ENCODE measurements around the gene AURKAIP1.
"Not testable (repeated sequence)": the region's sequence is repeated elsewhere in the genome, so short reads cannot be mapped to it uniquely, and the experiment has no call there.

Gene AURKAIP1

DNA sequence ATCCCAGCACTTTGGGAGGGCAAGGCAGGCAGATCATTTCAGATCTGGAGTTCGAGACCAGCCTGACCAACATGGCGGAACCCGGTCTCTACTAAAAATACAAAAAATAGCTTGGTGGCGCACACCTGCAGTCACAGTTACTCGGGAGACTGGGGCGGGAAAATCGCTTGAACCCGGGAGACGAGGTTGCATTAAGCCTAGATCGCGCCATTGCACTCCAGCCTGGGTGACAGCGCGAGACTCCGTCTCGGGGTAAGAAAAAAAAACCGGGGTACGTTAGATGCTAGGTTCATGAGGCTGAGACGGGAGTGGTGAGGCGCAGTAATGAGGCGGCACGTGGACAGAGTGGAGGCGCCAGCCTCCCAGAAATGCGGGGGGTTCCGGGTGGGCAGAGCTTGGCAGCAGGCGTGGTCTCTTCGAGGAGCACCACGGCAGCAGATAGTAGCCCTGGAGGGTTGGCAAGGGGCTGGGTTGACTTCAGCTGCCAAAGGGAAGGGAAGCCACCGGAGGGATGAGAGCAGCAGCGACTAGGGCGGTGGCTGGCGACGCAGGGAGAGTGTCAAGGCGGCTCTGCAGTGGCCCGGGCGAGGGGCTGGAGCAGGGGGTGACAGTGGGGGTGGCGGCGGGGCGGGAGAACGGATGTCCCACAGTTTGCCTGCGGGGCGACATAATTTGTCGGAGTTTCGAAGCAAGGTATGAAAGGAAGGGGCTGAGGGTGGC, 31.3 kb upstream of the AURKAIP1 start:
- Histone ChIP-seq H3K27me3 (no peaks in the 10 kb centered on the region), H3K4me3 (ENCODE audit: low read depth in 1 of 2, low read length in 1 of 2) (peak overlapping the region; percentile 89 to 99), H3K9me3 (no peaks in the 10 kb centered on the region), H3K27ac (peak overlapping the region; percentile 88), H3K4me1 (ENCODE audit: control insufficient read depth in 1 of 2, insufficient read depth in 1 of 2, low read depth in 1 of 2, low read length in 1 of 2) (peaks cover 19 to 22% of the 10 kb centered on the region in 2 experiments), H3K36me3 (peaks cover 41% of the 10 kb centered on the region)
- no peak for TF ChIP-seq CTCF (IDR thresholded peaks at IDR 0.05)

DNA sequence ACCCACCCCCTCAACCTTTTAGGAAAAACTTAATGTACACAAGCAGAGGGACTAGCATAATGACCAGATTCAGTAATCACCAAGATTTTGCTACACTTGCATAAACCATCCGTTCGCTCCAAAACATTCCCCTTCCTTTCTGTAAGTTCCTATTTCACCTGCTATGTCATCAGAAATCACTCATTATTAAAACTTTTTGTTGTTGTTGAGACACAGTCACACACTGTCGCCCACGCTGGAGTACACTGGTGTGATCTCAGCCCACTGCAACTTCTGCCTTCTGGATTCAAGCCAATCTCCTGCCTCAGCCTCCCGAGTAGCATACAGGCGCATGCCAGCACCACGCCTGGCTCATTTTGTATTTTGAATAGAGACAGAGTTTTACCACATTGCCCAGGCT, 28.6 kb upstream of the AURKAIP1 start:
- H3K9me3 ChIP-seq, result no peaks in the 10 kb centered on the region
- peaks cover 38 to 41% of the 10 kb centered on the region in 2 experiments for H3K4me1 ChIP-seq (ENCODE audit: control insufficient read depth in 1 of 2, insufficient read depth in 1 of 2, low read depth in 1 of 2, low read length in 1 of 2)
- H3K36me3 ChIP-seq, result peaks cover 49% of the 10 kb centered on the region
- H3K4me3 ChIP-seq (ENCODE audit: low read depth in 1 of 2, low read length in 1 of 2), result no peak overlapping the region
- TF ChIP-seq CTCF (IDR thresholded peaks at IDR 0.05), result no peak
- no peaks in the 10 kb centered on the region for H3K27me3 ChIP-seq
- peak overlapping the region; percentile 17 for H3K27ac ChIP-seq

DNA sequence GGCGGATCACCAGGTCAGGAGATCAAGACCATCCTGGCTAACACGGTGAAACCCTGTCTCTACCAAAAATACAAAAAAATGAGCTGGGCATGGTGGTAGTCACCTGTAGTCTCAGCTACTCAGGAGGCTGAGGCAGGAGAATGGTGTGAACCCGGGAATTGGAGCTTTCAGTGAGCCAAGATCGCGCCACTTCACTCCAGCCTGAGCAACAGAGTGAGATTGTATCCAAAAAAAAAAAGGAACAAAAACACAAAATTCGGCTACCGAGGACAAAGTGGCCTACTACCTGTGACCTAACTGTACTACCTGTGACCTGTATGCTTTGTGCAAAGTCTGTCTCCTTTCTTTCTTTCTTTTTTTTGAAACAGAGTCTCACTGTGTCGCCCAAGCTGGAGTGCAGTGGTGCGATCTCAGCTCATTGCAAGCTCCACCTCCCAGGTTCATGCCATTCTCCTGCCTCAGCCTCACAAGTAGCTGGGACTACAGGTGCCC, 27.9 kb upstream of the AURKAIP1 start:
- not testable (repeated sequence) for H3K27ac ChIP-seq; H3K4me3 ChIP-seq (ENCODE audit: low read depth in 1 of 2, low read length in 1 of 2); H3K9me3 ChIP-seq; H3K27me3 ChIP-seq
- Histone ChIP-seq H3K36me3 (peaks cover 50% of the 10 kb centered on the region), H3K4me1 (ENCODE audit: control insufficient read depth in 1 of 2, insufficient read depth in 1 of 2, low read depth in 1 of 2, low read length in 1 of 2) (peaks cover 42 to 46% of the 10 kb centered on the region in 2 experiments)

DNA sequence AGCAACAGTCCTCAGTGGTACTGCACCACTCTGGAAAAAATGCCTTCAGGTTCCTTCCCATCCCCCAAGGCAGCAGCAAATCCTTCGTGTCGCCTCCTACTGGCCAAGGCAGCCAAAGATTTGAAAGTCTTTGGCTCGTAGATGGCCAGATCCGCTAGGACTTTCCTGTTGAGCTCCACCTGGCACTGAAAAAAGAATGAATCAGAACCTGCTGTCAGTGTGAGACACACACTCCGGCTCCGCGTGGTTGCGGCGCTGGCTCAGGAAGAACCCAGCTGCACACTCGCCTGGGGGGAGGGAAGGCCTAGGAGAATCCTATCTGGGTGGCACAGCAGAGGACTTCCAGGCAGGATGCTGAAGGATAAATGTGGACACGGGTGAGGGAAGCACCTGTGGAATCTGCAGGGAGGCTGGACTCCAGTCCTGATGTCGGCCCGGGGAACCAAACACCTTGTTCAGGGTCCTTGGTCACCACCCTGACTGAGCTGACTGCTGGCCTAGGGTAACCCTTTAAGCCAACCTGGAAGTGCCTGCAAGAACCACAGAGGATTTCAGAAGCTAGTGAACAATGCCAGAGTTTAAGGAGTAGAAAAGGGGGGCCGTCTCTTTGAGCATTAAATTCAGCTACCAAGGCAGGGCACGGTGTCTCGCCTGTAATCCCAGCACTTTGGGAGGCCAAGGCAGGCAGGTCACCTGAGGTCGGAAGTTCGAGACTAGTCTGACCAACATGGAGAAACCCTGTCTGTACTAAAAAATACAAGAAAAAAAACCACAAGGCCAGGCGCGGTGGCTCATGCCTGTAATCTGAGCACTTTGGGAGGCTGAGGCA, 27.3 kb upstream of the AURKAIP1 start:
- peaks cover 57% of the 10 kb centered on the region for H3K36me3 ChIP-seq
- H3K27ac ChIP-seq, result no peak overlapping the region
- peaks cover 40 to 41% of the 10 kb centered on the region in 2 experiments for H3K4me1 ChIP-seq (ENCODE audit: control insufficient read depth in 1 of 2, insufficient read depth in 1 of 2, low read depth in 1 of 2, low read length in 1 of 2)
- H3K4me3 ChIP-seq (ENCODE audit: low read depth in 1 of 2, low read length in 1 of 2), result no peak overlapping the region
- no peak for TF ChIP-seq CTCF (IDR thresholded peaks at IDR 0.05)
- no peaks in the 10 kb centered on the region for H3K9me3 ChIP-seq
- no peaks in the 10 kb centered on the region for H3K27me3 ChIP-seq

DNA sequence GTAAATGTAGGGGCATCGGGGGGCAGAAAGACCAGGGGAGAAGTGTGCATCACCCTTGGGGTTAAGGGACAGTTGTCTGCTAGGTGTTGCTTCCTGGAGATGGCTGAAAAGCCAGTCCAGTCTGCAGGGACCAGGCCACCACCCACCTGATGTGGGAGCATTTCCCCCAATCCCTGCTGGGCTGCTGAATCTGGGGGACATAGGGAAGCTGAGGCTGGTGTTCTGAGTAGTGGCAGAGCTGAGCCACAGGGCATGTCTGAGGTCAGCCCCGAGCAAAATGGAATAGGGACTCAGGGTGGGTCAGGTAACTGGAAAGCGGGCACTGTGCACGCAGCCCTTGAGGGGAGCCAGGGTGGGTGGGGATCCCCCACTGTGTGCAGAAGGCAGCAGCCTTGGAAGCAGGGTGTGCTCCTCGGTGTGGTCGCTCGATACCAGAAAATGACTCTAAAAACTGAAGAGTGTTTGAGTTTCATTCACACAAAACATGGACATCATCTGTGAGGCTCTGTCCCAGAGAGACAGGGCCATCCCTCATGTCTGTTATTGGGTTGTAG, 26.5 kb upstream of the AURKAIP1 start:
- Histone ChIP-seq H3K4me1 (ENCODE audit: control insufficient read depth in 1 of 2, insufficient read depth in 1 of 2, low read depth in 1 of 2, low read length in 1 of 2) (peaks cover 34 to 37% of the 10 kb centered on the region in 2 experiments), H3K36me3 (peaks cover 64% of the 10 kb centered on the region), H3K9me3 (no peaks in the 10 kb centered on the region), H3K27ac (no peak overlapping the region), H3K4me3 (ENCODE audit: low read depth in 1 of 2, low read length in 1 of 2) (no peak overlapping the region), H3K27me3 (no peaks in the 10 kb centered on the region)
- no peak for TF ChIP-seq CTCF (IDR thresholded peaks at IDR 0.05)
